ENCODE results near the gene METTL6. TPM values are rescaled to one million over a fixed set of nuclear protein-coding genes. Genes with fewer than 3 reads are reported as not detected.
"Not testable (repeated sequence)": the region's sequence is repeated elsewhere in the genome, so short reads cannot be mapped to it uniquely, and the experiment has no call there.

METTL6 gene
- total RNA-seq, 4 donors from 2014 or later = 6.8 to 16.3 (median 12.0) TPM

- H3K36me3 ChIP-seq = no peaks in the 10 kb centered on the region
- DNase-seq (ENCODE audit: low spot score in 2 of 2) = peak in 1 of 2 donors; percentile 26
- WGBS = 57% methylated on average over 4 of the region's 4 CpGs
- H3K4me3 ChIP-seq = no peak overlapping the region
- no peak for TF ChIP-seq EP300 (IDR thresholded peaks at IDR 0.05)
- TF ChIP-seq POLR2A (IDR thresholded peaks at IDR 0.05) = no peak
- TF ChIP-seq POLR2AphosphoS5 (IDR thresholded peaks at IDR 0.05) = no peak
- TF ChIP-seq CTCF (IDR thresholded peaks at IDR 0.05) = no peak
- H3K27me3 ChIP-seq = no peaks in the 10 kb centered on the region
- no peaks in the 10 kb centered on the region for H3K9me3 ChIP-seq
- no peaks in the 10 kb centered on the region for H3K4me1 ChIP-seq
- no peak overlapping the region for H3K27ac ChIP-seq
Observed at GRCh38 chr3:15460891-15461531, 33.7 kb upstream of the METTL6 start.

GRCh38 chr3:15458212-15458780 lies 31.0 kb upstream of the METTL6 start:
- peak in 1 of 2 donors; percentile 29 for DNase-seq (ENCODE audit: low spot score in 2 of 2)
- 85% methylated on average over 7 of the region's 7 CpGs for whole genome bisulfite sequencing
- Histone ChIP-seq H3K4me3 (no peak overlapping the region), H3K36me3 (no peaks in the 10 kb centered on the region), H3K9me3 (no peaks in the 10 kb centered on the region), H3K27ac (no peak overlapping the region), H3K4me1 (no peaks in the 10 kb centered on the region), H3K27me3 (no peaks in the 10 kb centered on the region)
- TF ChIP-seq CTCF (IDR thresholded peaks at IDR 0.05) = no peak
- TF ChIP-seq POLR2AphosphoS5 (IDR thresholded peaks at IDR 0.05) = no peak
- TF ChIP-seq EP300 (IDR thresholded peaks at IDR 0.05) = no peak
- TF ChIP-seq POLR2A (IDR thresholded peaks at IDR 0.05) = no peak

- not testable (repeated sequence) for H3K27me3 ChIP-seq, H3K4me1 ChIP-seq, H3K4me3 ChIP-seq, H3K36me3 ChIP-seq, H3K27ac ChIP-seq, H3K9me3 ChIP-seq
- DNase-seq (ENCODE audit: low spot score in 2 of 2) = peak in 1 of 2 donors; percentile 57
- 91% methylated on average over 10 of the region's 10 CpGs for WGBS
Observed at GRCh38 chr3:15456915-15457314, 29.6 kb upstream of the METTL6 start.

GRCh38 chr3:15456321-15456720 lies 29.0 kb upstream of the METTL6 start:
- H3K4me1 ChIP-seq = no peaks in the 10 kb centered on the region
- H3K9me3 ChIP-seq = no peaks in the 10 kb centered on the region
- no peak for DNase-seq (ENCODE audit: low spot score in 2 of 2)
- no peak overlapping the region for H3K27ac ChIP-seq
- 94% methylated on average over 2 of the region's 2 CpGs for WGBS
- H3K4me3 ChIP-seq = no peak overlapping the region
- H3K27me3 ChIP-seq = no peaks in the 10 kb centered on the region
- TF ChIP-seq CTCF (IDR thresholded peaks at IDR 0.05) (no peak), EP300 (IDR thresholded peaks at IDR 0.05) (no peak), POLR2A (IDR thresholded peaks at IDR 0.05) (no peak), POLR2AphosphoS5 (IDR thresholded peaks at IDR 0.05) (no peak)
- H3K36me3 ChIP-seq = peaks cover 3% of the 10 kb centered on the region

GRCh38 chr3:15455756-15456155 lies 28.4 kb upstream of the METTL6 start:
- TF ChIP-seq CTCF (IDR thresholded peaks at IDR 0.05) (no peak), POLR2AphosphoS5 (IDR thresholded peaks at IDR 0.05) (no peak), POLR2A (IDR thresholded peaks at IDR 0.05) (no peak), EP300 (IDR thresholded peaks at IDR 0.05) (no peak)
- no peaks in the 10 kb centered on the region for H3K27me3 ChIP-seq
- no peak overlapping the region for H3K27ac ChIP-seq
- no peaks in the 10 kb centered on the region for H3K9me3 ChIP-seq
- WGBS = 87% methylated on average over 7 of the region's 7 CpGs
- no peak overlapping the region for H3K4me3 ChIP-seq
- DNase-seq (ENCODE audit: low spot score in 2 of 2) = peak in 1 of 2 donors; percentile 15
- H3K4me1 ChIP-seq = no peaks in the 10 kb centered on the region
- H3K36me3 ChIP-seq = peaks cover 8% of the 10 kb centered on the region

Measured in suprapubic skin (tissue), 4 donors.